Activated CD8-positive, alpha-beta T cell treated with anti-CD3 and anti-CD28 coated beads, Interleukin-2, amount 10 ng/mL, durations not matched to agents 7 days and 5 days (primary cell): ENCODE measurements around the gene SMARCA4. TPM values are rescaled to one million over a fixed set of nuclear protein-coding genes. Genes with fewer than 3 reads are reported as not detected.

Experiments used
- ATAC-seq: fragments of 150-1000 bp; cut with Tn5 transposase; one replicate; pipeline ENCODE4 v1.10.0; 2021; ENCODE audit warnings: moderate library complexity
- CTCF ChIA-PET: fragments of 350-600 bp; sonication (Branson Sonifier 250); formaldehyde crosslinking; loops from one replicate; lab custom pipeline; 2021; ENCODE audit warnings: antibody characterized with exemption; lab: Charles Lee
- POLR2A ChIA-PET: fragments of 350-600 bp; sonication (Branson Sonifier 250); formaldehyde crosslinking; loops from one replicate; lab custom pipeline; 2021; ENCODE audit warnings: antibody characterized with exemption; lab: Charles Lee
- DNase-seq: peaks from one replicate; pipeline ENCODE4 v3.0.0-alpha.2; 2020
- H3K27ac Mint-ChIP-seq: one replicate; pipeline ENCODE4 v1.8.0; 2021; ENCODE audit warnings: mild to moderate bottlenecking, mixed read lengths
- H3K27me3 Mint-ChIP-seq: one replicate; pipeline ENCODE4 v1.8.0; 2021; ENCODE audit warnings: low read depth, mixed read lengths
- H3K36me3 Mint-ChIP-seq: one replicate; pipeline ENCODE4 v1.8.0; 2021; ENCODE audit warnings: low read depth, mixed read lengths
- H3K4me1 Mint-ChIP-seq: one replicate; pipeline ENCODE4 v1.8.0; 2021; ENCODE audit warnings: low read depth, mixed read lengths
- H3K4me3 Mint-ChIP-seq: one replicate; pipeline ENCODE4 v1.8.0; 2021; ENCODE audit warnings: mild to moderate bottlenecking, mixed read lengths
- H3K9me3 Mint-ChIP-seq: one replicate; pipeline ENCODE4 v1.8.0; 2022; ENCODE audit warnings: mixed read lengths; ENCODE audit not compliant: insufficient read depth
- total RNA-seq, 2 experiments: library from RNA; stranded (reverse); gene quantifications; one replicate each; pipeline ENCODE4 v1.2.3, GENCODE V29; 2021

SMARCA4 gene
- total RNA-seq, 2 experiments from 2014 or later = 108 to 115 TPM

DNA sequence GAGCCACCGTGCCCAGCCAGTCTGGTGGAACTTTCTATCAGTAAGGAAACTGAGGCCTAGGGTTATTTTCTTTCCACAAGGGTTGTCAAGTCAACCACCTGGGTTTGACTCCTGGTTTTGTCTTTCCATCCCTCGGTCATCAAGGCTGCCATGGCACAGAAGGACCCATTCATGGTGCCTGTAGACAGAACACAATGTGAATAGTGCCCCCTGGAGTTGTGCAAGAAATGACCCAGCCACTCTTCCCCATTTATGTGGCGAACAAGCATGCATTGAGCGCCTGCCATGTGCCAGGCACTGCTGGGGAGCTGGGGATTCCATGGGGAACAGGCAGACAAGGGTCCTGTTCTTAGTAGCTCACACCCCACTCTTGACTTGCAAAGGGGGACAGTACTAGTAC is 4.1 kb downstream of the SMARCA4 start:
- Mint-ChIP-seq H3K9me3 (no peaks in the 10 kb centered on the region), H3K4me1 (peaks cover 52% of the 10 kb centered on the region), H3K27me3 (no peaks in the 10 kb centered on the region), H3K4me3 (no peak overlapping the region), H3K27ac (no peak overlapping the region), H3K36me3 (peaks cover 5% of the 10 kb centered on the region)
- CTCF ChIA-PET = no interaction called here
- POLR2A ChIA-PET = no interaction called here
- ATAC-seq (no peak), DNase-seq (no peak)

DNA sequence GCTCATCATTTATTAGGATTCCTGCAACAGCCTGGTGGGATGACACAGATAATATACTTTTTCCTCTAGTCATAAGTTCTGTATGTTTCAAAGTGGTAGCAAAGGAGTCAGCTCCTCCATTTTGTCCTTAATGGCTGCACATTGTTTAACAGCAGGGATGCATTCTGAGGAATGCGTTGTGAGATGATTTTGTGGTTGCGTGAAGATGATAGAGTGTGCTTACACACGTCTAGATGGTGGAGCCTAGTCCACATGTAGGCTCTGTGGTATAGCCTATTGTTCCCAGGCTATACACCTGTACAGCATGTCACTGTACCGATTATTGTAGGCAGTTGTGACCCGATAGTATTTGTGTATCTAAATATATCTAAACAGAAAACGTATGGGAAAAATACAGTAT is 4.6 kb downstream of the SMARCA4 start:
- H3K9me3 Mint-ChIP-seq = no peaks in the 10 kb centered on the region
- no peak overlapping the region for H3K27ac Mint-ChIP-seq
- ChIA-PET POLR2A (no interaction called here), CTCF (no interaction called here)
- peaks cover 5% of the 10 kb centered on the region for H3K36me3 Mint-ChIP-seq
- H3K4me3 Mint-ChIP-seq = no peak overlapping the region
- DNase-seq (no peak), ATAC-seq (no peak)
- no peaks in the 10 kb centered on the region for H3K27me3 Mint-ChIP-seq
- H3K4me1 Mint-ChIP-seq = peaks cover 51% of the 10 kb centered on the region

DNA sequence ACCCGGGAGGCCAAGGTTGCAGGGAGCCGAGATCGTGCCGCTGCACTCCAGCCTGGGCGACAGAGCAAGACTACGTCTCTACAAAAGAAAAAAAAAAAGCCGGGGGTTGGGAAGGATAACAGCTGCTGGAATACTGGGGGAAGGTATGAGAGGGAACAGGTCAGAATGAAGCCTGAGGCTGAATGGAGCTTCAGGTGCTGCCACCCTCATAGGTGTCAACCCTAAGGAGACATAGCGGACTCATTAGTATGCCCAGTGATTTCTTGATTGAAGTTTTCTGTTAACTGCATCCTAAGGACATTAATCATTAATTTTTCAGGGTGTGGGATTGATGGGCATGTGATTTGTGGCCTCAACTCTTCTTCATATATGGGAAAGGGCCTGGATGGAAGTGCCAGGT is 6.0 kb downstream of the SMARCA4 start:
- no peak overlapping the region for H3K27ac Mint-ChIP-seq
- DNase-seq (no peak), ATAC-seq (no peak)
- no peaks in the 10 kb centered on the region for H3K9me3 Mint-ChIP-seq
- peaks cover 50% of the 10 kb centered on the region for H3K4me1 Mint-ChIP-seq
- ChIA-PET CTCF (interaction anchor here (1.0 to 1.7 kb wide), 2 partner anchors 24 to 159 kb away, joined by 3 to 7 read pairs; no protein-coding TSS in a partner anchor), POLR2A (no interaction called here)
- H3K4me3 Mint-ChIP-seq = no peak overlapping the region
- H3K36me3 Mint-ChIP-seq = peaks cover 5% of the 10 kb centered on the region
- no peaks in the 10 kb centered on the region for H3K27me3 Mint-ChIP-seq

DNA sequence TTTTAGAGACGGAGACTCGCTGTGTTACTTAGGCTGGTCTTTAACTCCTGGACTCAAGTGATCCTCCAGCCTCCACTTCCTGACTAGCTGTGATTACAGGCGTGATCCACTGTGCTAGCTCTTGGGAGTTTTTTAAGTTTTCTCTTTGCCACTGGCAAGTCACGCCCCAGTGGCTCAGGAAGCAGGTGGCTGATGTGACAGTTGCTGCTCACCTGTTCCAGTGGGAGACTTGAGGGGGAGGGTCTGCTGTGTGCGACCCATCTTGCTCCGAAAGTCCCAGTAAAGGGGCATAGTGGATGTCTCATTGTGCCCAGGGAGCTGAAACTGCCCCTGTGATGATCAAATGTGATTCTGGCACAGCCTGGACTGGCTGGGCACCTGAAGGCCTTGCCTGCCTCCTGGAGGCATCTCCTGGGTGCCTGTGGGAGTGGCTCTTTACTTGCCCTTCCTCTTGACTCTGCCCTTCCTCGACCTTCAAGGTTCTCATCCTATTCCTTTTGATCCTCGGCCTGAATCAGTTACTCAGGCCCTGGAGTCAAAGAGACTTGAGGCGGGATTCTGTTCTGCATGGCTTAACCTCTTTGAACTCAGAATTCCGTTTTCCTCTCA is 7.8 kb downstream of the SMARCA4 start:
- Mint-ChIP-seq H3K27ac (no peak overlapping the region), H3K9me3 (no peaks in the 10 kb centered on the region), H3K36me3 (peaks cover 4% of the 10 kb centered on the region), H3K4me1 (peaks cover 31% of the 10 kb centered on the region), H3K27me3 (no peaks in the 10 kb centered on the region), H3K4me3 (no peak overlapping the region)
- ChIA-PET CTCF (no interaction called here), POLR2A (no interaction called here)
- DNase-seq = no peak
- no peak for ATAC-seq

DNA sequence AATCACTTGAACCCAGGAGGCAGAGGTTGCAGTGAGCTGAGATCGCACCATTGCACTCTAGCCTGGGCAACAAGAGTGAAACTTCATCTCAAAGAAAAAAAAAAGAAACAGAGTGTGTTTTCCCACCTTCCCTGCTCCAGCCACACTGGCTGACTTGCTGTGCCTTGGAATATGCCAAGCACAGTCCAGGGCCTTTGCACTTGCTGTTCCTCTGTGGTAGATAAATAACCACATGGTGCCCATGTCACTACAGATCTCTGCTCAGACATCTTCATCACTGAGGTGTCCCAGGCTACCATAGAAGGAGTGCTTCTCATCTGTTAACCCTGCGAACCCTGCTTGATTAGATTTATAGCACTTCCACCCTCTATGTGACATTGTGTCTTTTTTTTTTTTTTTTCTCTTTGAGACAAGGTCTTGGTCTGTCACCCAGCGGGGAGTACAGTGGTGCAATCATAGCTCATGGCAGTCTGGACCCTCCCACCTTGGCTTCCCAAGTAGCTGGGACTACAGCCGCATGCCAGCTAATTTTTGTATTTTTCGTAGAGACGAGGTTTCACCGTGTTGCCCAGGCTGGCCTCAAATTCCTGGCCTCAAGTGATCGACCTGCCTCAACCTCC is 10.4 kb downstream of the SMARCA4 start:
- ATAC-seq (no peak), DNase-seq (no peak)
- ChIA-PET CTCF (no interaction called here), POLR2A (no interaction called here)
- Mint-ChIP-seq H3K27ac (no peak overlapping the region), H3K4me3 (no peak overlapping the region), H3K9me3 (no peaks in the 10 kb centered on the region), H3K4me1 (peaks cover 26% of the 10 kb centered on the region), H3K36me3 (peaks cover 2% of the 10 kb centered on the region), H3K27me3 (no peaks in the 10 kb centered on the region)

DNA sequence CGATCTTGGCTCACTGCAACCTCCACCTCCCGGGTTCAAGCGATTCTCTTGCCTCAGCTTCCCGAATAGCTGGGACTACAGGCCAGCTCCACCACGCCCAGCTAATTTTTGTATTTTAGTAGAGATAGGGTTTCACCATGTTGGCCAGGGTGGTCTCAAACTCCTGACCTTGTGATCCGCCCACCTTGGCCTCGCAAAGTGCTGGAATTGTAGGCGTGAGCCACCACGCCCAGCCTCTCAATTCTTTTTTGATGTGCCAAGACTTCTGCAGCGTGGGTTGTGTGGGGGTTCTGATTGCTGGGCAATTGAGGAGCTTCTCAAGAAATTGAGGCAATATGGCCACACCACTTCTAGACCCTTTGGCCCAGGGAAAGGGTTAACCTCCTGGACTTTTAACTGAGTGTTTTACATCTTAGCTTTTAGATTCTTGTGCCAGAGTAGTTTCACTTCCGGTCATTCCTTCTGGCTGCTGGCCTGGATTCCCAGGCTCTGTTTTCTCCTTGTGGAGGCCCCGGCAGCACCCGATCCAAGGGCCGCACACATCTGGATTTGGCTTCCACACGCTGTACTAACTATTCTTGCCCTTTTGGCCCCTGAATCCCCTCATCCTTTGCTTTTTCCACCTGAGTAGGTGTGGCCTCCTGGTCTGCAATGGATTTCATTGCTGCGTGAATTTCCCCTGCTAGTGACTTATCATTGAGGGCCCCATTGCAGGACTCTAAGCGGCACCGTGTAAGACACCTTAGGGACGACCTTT is 14.7 kb downstream of the SMARCA4 start:
- ChIA-PET POLR2A (no interaction called here), CTCF (interaction anchor here (0.7 kb wide), 1 partner anchor 60 kb away, joined by 3 read pairs; no protein-coding TSS in a partner anchor)
- H3K4me3 Mint-ChIP-seq = no peak overlapping the region
- DNase-seq = no peak
- H3K27ac Mint-ChIP-seq = no peak overlapping the region
- H3K36me3 Mint-ChIP-seq = peaks cover 2% of the 10 kb centered on the region
- no peaks in the 10 kb centered on the region for H3K9me3 Mint-ChIP-seq
- H3K27me3 Mint-ChIP-seq = no peaks in the 10 kb centered on the region
- H3K4me1 Mint-ChIP-seq = peaks cover 26% of the 10 kb centered on the region
- ATAC-seq = no peak

DNA sequence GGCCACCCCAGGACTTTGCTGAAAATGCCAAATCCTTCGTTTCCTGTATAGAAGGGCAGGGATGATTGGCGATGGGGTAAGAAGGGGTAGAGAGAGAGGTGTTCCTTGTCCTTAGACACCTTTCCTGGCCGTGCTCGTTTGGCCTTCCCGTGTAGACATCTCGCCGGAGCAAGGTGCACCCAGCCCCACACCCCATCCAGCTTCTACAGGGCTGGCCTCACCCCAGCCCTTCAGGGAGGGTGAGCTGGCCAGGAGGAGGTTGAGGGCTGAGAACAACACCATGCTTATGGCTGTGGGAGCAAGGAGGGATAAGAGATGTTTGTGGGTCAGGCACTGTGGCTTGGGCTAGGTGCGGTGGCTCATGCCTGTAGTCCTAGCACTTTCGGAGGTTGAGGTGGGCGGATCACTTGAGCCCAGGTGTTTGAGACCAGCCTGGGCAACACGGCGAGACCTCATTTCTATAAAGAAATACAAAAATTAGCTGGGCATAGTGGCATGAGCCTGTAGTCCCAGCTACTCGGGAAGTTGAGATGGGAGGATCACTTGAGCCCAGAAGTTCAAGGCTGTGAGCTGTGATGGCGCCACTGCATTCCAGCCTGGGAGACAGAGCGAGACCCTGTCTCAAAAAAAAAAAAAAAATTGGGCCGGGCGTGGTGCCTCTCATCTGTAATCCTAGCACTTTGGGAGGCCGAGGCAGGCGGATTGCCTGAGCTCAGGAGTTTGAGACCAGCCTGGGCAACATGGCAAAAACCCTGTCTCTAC is 15.5 kb downstream of the SMARCA4 start:
- no peak for DNase-seq
- Mint-ChIP-seq H3K36me3 (peaks cover 2% of the 10 kb centered on the region), H3K27me3 (no peaks in the 10 kb centered on the region), H3K4me3 (no peak overlapping the region), H3K27ac (no peak overlapping the region), H3K9me3 (no peaks in the 10 kb centered on the region), H3K4me1 (peaks cover 24% of the 10 kb centered on the region)
- ATAC-seq = no peak
- CTCF ChIA-PET = interaction anchor here (0.6 to 1.5 kb wide), 3 partner anchors 40 to 59 kb away, joined by 3 read pairs; no protein-coding TSS in a partner anchor
- POLR2A ChIA-PET = no interaction called here

DNA sequence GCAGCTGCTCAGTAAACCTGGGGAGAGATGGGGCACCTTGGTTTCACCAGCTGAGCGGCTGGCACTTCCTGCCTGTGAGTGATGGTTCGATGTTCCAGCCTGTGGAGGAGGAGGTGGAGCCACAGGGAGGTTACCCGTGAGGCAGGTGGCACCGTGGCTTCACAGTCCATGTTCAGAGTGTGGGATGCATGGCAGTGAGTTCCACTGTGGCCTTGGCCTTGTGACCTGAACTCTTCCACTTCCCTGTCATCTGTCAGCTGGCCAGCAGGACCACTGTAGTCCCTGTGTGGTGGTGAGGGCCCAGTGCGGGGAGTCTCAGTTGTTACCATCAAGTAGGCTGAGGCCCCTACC is 16.9 kb downstream of the SMARCA4 start:
- ATAC-seq (no peak), DNase-seq (no peak)
- Mint-ChIP-seq H3K9me3 (no peaks in the 10 kb centered on the region), H3K36me3 (peaks cover 2% of the 10 kb centered on the region), H3K4me3 (no peak overlapping the region), H3K27ac (no peak overlapping the region), H3K27me3 (no peaks in the 10 kb centered on the region), H3K4me1 (peaks cover 24% of the 10 kb centered on the region)
- ChIA-PET POLR2A (interaction anchor here (1.3 kb wide), 1 partner anchor 17 kb away, joined by 3 read pairs; the partner anchor contains the start of gene SMARCA4), CTCF (interaction anchor here (1.5 kb wide), 1 partner anchor 42 kb away, joined by 3 read pairs; no protein-coding TSS in a partner anchor)

DNA sequence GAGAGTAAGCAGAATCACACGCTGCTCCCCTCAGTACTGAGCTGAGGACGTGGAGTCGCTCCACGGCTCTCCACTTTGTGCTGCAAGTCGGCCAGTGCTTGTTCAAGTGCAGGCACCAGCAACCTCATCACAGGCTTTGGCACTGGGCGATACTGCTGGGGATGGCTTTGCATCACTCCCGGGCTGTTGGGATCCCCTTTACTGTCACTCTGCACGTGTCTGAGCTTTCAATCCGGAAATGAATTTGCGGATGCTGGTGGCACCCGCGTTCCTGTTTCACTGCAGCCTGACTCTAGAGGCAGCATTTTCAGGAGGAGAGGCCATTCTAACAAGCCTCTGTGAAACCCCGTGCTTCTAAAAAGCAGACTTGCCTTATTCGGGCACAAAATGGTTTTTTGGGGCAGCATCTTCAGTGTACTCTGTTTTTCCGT is 19.1 kb downstream of the SMARCA4 start:
- DNase-seq (peak; percentile 47), ATAC-seq (peak; percentile 65)
- no peaks in the 10 kb centered on the region for H3K36me3 Mint-ChIP-seq
- no peaks in the 10 kb centered on the region for H3K27me3 Mint-ChIP-seq
- H3K9me3 Mint-ChIP-seq = no peaks in the 10 kb centered on the region
- POLR2A ChIA-PET = no interaction called here
- H3K27ac Mint-ChIP-seq = no peak overlapping the region
- peaks cover 18% of the 10 kb centered on the region for H3K4me1 Mint-ChIP-seq
- no peak overlapping the region for H3K4me3 Mint-ChIP-seq
- CTCF ChIA-PET = interaction anchor here (0.6 to 1.9 kb wide), 4 partner anchors 16 to 44 kb away, joined by 3 to 5 read pairs (median 4); no protein-coding TSS in a partner anchor

DNA sequence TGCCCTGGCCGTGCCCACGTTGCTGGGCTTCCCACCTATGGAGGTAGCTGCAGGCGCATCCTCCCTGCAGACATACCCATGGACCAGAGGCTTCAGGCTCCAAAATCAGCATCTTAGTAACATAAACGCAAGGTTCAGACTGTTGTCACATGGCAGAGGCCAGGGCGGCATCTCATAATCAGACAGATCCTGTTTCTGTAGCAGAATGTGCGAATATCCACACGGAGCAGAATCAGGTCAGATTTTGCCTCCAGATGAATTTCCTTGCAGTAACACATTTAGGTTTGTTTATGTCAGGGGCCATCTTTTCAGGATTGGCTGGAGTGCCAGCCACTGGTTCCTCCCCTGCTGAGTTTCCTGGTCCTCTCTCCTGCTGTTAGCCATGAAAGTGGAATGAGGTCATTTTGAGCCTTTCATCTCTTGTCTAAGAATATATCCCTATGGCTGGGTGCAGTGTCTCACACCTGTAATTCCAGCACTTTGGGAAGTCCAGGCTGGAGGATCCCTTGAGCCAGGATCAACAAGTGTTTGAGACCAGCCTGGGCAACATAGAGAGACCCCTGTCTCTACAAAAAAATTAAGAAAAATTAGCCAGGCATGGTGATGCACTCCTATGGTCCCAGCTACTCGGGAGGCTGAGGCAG is 20.5 kb downstream of the SMARCA4 start:
- no peak overlapping the region for H3K27ac Mint-ChIP-seq
- no peaks in the 10 kb centered on the region for H3K27me3 Mint-ChIP-seq
- no peaks in the 10 kb centered on the region for H3K36me3 Mint-ChIP-seq
- no peak overlapping the region for H3K4me3 Mint-ChIP-seq
- POLR2A ChIA-PET = no interaction called here
- DNase-seq (no peak), ATAC-seq (no peak)
- CTCF ChIA-PET = interaction anchor here (1.9 kb wide), 1 partner anchor 17 kb away, joined by 5 read pairs; no protein-coding TSS in a partner anchor
- peaks cover 16% of the 10 kb centered on the region for H3K4me1 Mint-ChIP-seq
- H3K9me3 Mint-ChIP-seq = no peaks in the 10 kb centered on the region

DNA sequence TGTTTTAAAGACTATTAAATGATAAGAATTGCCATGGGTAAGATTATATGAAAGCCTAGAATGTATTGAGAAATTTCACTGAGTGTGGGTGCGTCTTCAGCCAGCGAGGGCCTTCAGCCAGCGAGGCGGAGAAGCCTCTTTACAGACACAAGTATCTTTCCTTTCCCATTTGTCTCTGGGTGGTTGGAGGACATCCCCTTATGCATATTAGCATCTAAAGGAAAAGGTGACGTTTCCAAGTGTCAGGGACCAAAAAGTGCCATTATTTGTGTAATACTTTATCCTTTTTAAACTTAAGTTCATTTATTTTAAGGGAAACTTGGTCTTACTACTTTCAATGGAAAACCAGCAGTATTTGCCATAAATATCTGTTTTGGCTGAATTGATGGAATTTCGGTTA is 22.2 kb downstream of the SMARCA4 start:
- POLR2A ChIA-PET = no interaction called here
- H3K4me1 Mint-ChIP-seq = peaks cover 10% of the 10 kb centered on the region
- DNase-seq = no peak
- ATAC-seq = no peak
- CTCF ChIA-PET = no interaction called here
- no peak overlapping the region for H3K4me3 Mint-ChIP-seq
- peaks cover 7% of the 10 kb centered on the region for H3K36me3 Mint-ChIP-seq
- no peaks in the 10 kb centered on the region for H3K27me3 Mint-ChIP-seq
- H3K9me3 Mint-ChIP-seq = no peaks in the 10 kb centered on the region
- H3K27ac Mint-ChIP-seq = no peak overlapping the region
